K562 (cell line): Measurements from ENCODE around the gene C10orf90. TPM values are rescaled to one million over a fixed set of nuclear protein-coding genes. Genes with fewer than 3 reads are reported as not detected.

Source experiments
- ATAC-seq: fragments of 200-7000 bp; cut with Tn5 transposase; 3 replicates; pipeline ENCODE4 v1.9.1; 2020; ENCODE audit warnings: moderate library complexity
- BruUV-seq: library from RNA; stranded (reverse); fragments of 400-500 nt; replicated peaks from 2 replicates; lab custom pipeline; 2021; lab: Mats Ljungman, UMichigan
- CTCF ChIA-PET: fragments of 300-600 bp; formaldehyde crosslinking; extraction: SDS; loops from one replicate; lab custom pipeline; 2021; ENCODE audit warnings: low intra/inter-chr PET ratio; lab: Yijun Ruan, JAX
- POLR2A ChIA-PET: fragments of 300-600, 350-650 bp; sonication (Branson Sonifier 250); formaldehyde crosslinking; extraction: SDS; loops from one replicate; lab custom pipeline; 2021; ENCODE audit warnings: antibody characterized with exemption, inconsistent platforms; lab: Yijun Ruan, JAX
- DNase-seq, 4 experiments: peaks; one replicate each; pipeline versions ENCODE4 v3.0.0 to v3.0.0-alpha.2; 2011 to 2018; ENCODE audit warnings: low spot score in 3 of 4, mixed read lengths in 3 of 4; ENCODE audit errors: extremely low read depth in 1 of 4
- FAIRE-seq: peaks from 2 replicates; lab custom pipeline; 2011; peaks lifted over from hg19 to GRCh38; lab: Jason Lieb, UNC
- H2AFZ ChIP-seq: 2 replicates; pipeline ENCODE4 v1.6.0; 2011; ENCODE audit warnings: low read depth, low read length, control low read depth, inconsistent platforms
- H3K27ac ChIP-seq: fragments of 200-600 bp; 3 replicates; pipeline ENCODE4 v1.8.0; 2011; ENCODE audit warnings: low read depth, mild to moderate bottlenecking, control low read depth, inconsistent platforms, low read length, moderate library complexity, mixed read lengths; ENCODE audit errors: extremely low read depth
- H3K27me3 ChIP-seq, 2 experiments: fragments of 300-600 bp in 1 of 2; 2 replicates in 1 of 2; 3 replicates in 1 of 2; pipeline versions ENCODE4 v1.6.0 to v1.8.0; 2011; ENCODE audit warnings: inconsistent platforms in 2 of 2, low read length in 2 of 2, mild to moderate bottlenecking in 1 of 2, mixed read lengths in 1 of 2, moderate library complexity in 1 of 2; ENCODE audit not compliant: control insufficient read depth in 2 of 2, insufficient read depth in 2 of 2
- H3K36me3 ChIP-seq: fragments of 300-600 bp; 3 replicates; pipeline ENCODE4 v1.8.0; 2011; ENCODE audit warnings: mild to moderate bottlenecking, low read length, inconsistent platforms; ENCODE audit not compliant: control insufficient read depth, insufficient read depth
- H3K4me1 ChIP-seq, 2 experiments: fragments of 200-600 bp in 1 of 2; replicated peaks in 1 of 2; 2 replicates in 1 of 2; 3 replicates in 1 of 2; pipeline versions ENCODE4 v1.5.1 to v1.8.0; 2011; ENCODE audit warnings: inconsistent platforms in 2 of 2, low read length in 2 of 2, mild to moderate bottlenecking in 1 of 2, mixed read lengths in 1 of 2, moderate library complexity in 1 of 2; ENCODE audit not compliant: control insufficient read depth in 2 of 2, insufficient read depth in 2 of 2
- H3K4me2 ChIP-seq: 2 replicates; pipeline ENCODE4 v1.6.1; 2011; ENCODE audit warnings: low read length, control low read depth, inconsistent platforms, mixed read lengths; ENCODE audit not compliant: insufficient read depth
- H3K4me3 ChIP-seq: fragments of 200-600 bp; sonication (generic), shearing (Covaris generic); 2 replicates; pipeline ENCODE4 v1.5.1; 2016; ENCODE audit warnings: control low read depth, inconsistent platforms
- H3K79me2 ChIP-seq: fragments of 200-600 bp; 3 replicates; pipeline ENCODE4 v1.8.0; 2011; ENCODE audit warnings: low read length, inconsistent platforms; ENCODE audit not compliant: control insufficient read depth, insufficient read depth
- H3K9ac ChIP-seq, 2 experiments: 2 replicates each; pipeline versions ENCODE4 v1.6.0 to v1.6.1; 2011; ENCODE audit warnings: low read depth in 2 of 2, low read length in 2 of 2, control low read depth in 1 of 2, inconsistent platforms in 1 of 2, mild to moderate bottlenecking in 1 of 2, mixed read lengths in 1 of 2; ENCODE audit not compliant: insufficient read depth in 1 of 2
- H3K9me1 ChIP-seq: one replicate; pipeline ENCODE4 v1.6.0; 2011; ENCODE audit warnings: inconsistent platforms, mild to moderate bottlenecking, low read length, moderate library complexity; ENCODE audit not compliant: control insufficient read depth, insufficient read depth
- H3K9me3 ChIP-seq: replicated peaks from 2 replicates; pipeline ENCODE4 v1.5.1; 2011; ENCODE audit warnings: low read depth, low read length, inconsistent platforms; ENCODE audit not compliant: control insufficient read depth, insufficient read depth
- H4K20me1 ChIP-seq: replicated peaks from 2 replicates; pipeline ENCODE4 v1.6.1; 2011; ENCODE audit warnings: low read length, inconsistent platforms, mixed read lengths; ENCODE audit not compliant: control insufficient read depth, insufficient read depth
- ASH1L ChIP-seq: fragments of 450-650 bp; IDR thresholded peaks from 2 replicates; pipeline ENCODE4 v1.6.1; 2018; ENCODE audit warnings: borderline replicate concordance, mild to moderate bottlenecking, low read depth; ENCODE audit not compliant: partially characterized antibody
- CHD4 ChIP-seq: fragments of 200-600 bp; sonication (generic); IDR thresholded peaks from 3 replicates; pipeline ENCODE4 v1.6.1; 2012; ENCODE audit warnings: low read depth, mild to moderate bottlenecking, mixed read lengths, low read length, inconsistent platforms; ENCODE audit not compliant: insufficient read depth, insufficient replicate concordance, poor library complexity, severe bottlenecking
- DNMT1 ChIP-seq: fragments of 450-650 bp; IDR thresholded peaks from 2 replicates; pipeline ENCODE4 v1.6.1; 2016; ENCODE audit warnings: antibody characterized with exemption, mild to moderate bottlenecking
- FOXP1 ChIP-seq: sonication (generic); formaldehyde crosslinking; IDR thresholded peaks from 2 replicates; pipeline ENCODE4 v1.8.0; 2022; ENCODE audit warnings: mild to moderate bottlenecking, missing genetic modification reagents
- FUS ChIP-seq: fragments of 200-400 bp; formaldehyde crosslinking; optimal IDR thresholded peaks from 2 replicates; pipeline ENCODE3; 2017; ENCODE audit warnings: low read depth, low read length
- HMG20A ChIP-seq: fragments of 450-650 bp; formaldehyde crosslinking; conservative IDR thresholded peaks from 2 replicates; pipeline ENCODE4 v1.4.0; 2020; ENCODE audit warnings: mild to moderate bottlenecking, mixed read lengths
- HMGN3 ChIP-seq: IDR thresholded peaks from 2 replicates; pipeline ENCODE4 v1.6.1; 2011; ENCODE audit warnings: borderline replicate concordance, low read depth, mild to moderate bottlenecking, mixed read lengths, low read length; ENCODE audit not compliant: insufficient read length; ENCODE audit errors: extremely low read depth
- KAT2B ChIP-seq: IDR thresholded peaks from one replicate; pipeline ENCODE4 v1.6.1; 2012; ENCODE audit warnings: low read depth, mild to moderate bottlenecking, control low read depth, inconsistent platforms, low read length, moderate library complexity
- SMARCC2 ChIP-seq: fragments of 450-650 bp; IDR thresholded peaks from 2 replicates; pipeline ENCODE4 v1.6.1; 2017; ENCODE audit warnings: antibody characterized with exemption, moderate library complexity, mild to moderate bottlenecking, low read depth
- SRSF9 ChIP-seq: fragments of 200-400 bp; formaldehyde crosslinking; IDR thresholded peaks from 2 replicates; pipeline ENCODE4 v1.6.1; 2017; ENCODE audit warnings: low read depth, low read length, borderline replicate concordance
- TAF9B ChIP-seq: fragments of 450-650 bp; IDR thresholded peaks from 2 replicates; pipeline ENCODE4 v1.6.1; 2018; ENCODE audit warnings: mild to moderate bottlenecking; ENCODE audit not compliant: partially characterized antibody
- ZC3H4 ChIP-seq: sonication (generic); formaldehyde crosslinking; IDR thresholded peaks from 2 replicates; pipeline ENCODE4 v1.9.0; 2021; ENCODE audit warnings: missing genetic modification reagents, borderline replicate concordance
- whole genome bisulfite sequencing: fragments of 100-300 bp; shearing (Covaris generic); methylation state at CpG from one replicate; pipeline ENCODE4 v1.1.6; 2016; ENCODE audit warnings: low coverage, mixed read lengths; ENCODE audit not compliant: insufficient coverage; ENCODE audit errors: missing lambda C conversion rate; 5-methylcytosine and 5-hydroxymethylcytosine counted together
- in situ Hi-C: fragments of 300-500 bp; cut with MboI; formaldehyde crosslinking; loops from 4 replicates; pipeline ENCODE4 v1.15.0; 2018; ENCODE audit warnings: inconsistent platforms, mixed read lengths
- intact Hi-C: fragments of 100-400 bp; cut with micrococcal nuclease; formaldehyde crosslinking; loops from 2 replicates; pipeline ENCODE4 v1.14.2; 2022
- polyA plus RNA-seq, 8 experiments: library from polyadenylated mRNA; depleted of rRNA in 4 of 8; stranded (reverse) in 5 of 8; unstranded in 3 of 8; fragments of >200 nt; fragmentation: Nextera tagmentation in 2 of 8; fragmentation: Illumina TruSeq in 1 of 8; extraction: Ambion mirVana in 2 of 8; extraction: Trizol in 1 of 8; gene quantifications; 2 replicates each; pipeline versions ENCODE4 v1.2.1 to v1.2.3, GENCODE V29; 2011 to 2014; ENCODE audit warnings: inconsistent platforms in 1 of 8, missing spikeins in 1 of 8
- total RNA-seq, 7 experiments: library from RNA; depleted of rRNA in 6 of 7; stranded (reverse); fragments of >200 nt in 6 of 7; fragmentation: Illumina TruSeq in 2 of 7; extraction: Trizol in 2 of 7; gene quantifications; 2 replicates each; pipeline versions ENCODE4 v1.2.1 to v1.2.3, GENCODE V29; 2011 to 2021; ENCODE audit warnings: low replicate concordance in 1 of 7
- TF ChIP-seq, protein P1 (sequence below), 2 experiments: IDR thresholded peaks in 1 of 2; conservative IDR thresholded peaks in 1 of 2; 2 replicates each; pipeline ENCODE4 v1.6.1; 2016; ENCODE audit warnings: low read depth in 2 of 2, mild to moderate bottlenecking in 1 of 2, missing compliant biosample characterization in 1 of 2, missing genetic modification characterization in 1 of 2, moderate library complexity in 1 of 2

The C10orf90 gene
- total and polyA plus RNA-seq, 9 of the 15 experiments (the other 6 are each of a cell fraction or from before 2014, with no cell fraction given): not detected

DNA sequence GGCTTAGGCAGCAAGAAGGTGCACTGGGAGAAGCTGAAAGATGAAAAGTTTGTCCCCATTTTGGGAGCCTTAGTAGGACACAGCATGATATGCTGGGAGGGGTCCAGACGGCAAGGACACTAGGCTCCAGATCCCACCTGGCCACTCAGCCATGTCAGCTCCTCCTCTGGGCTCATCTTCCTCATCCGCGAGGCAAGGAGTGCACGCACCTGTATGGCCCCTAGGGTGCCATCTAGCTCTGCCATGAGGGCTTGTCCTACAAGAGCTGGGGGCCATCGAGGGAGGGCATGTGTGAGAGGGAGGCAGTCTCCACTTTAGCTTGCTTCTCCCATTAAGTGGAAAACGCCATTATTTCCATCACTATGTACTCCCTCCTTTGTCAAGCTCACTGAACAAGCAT is 146.0 kb downstream of the C10orf90 start (continued):
- TF ChIP-seq HMGN3: no peak
- TF ChIP-seq HMG20A: no peak
- TF ChIP-seq, protein P1, sequence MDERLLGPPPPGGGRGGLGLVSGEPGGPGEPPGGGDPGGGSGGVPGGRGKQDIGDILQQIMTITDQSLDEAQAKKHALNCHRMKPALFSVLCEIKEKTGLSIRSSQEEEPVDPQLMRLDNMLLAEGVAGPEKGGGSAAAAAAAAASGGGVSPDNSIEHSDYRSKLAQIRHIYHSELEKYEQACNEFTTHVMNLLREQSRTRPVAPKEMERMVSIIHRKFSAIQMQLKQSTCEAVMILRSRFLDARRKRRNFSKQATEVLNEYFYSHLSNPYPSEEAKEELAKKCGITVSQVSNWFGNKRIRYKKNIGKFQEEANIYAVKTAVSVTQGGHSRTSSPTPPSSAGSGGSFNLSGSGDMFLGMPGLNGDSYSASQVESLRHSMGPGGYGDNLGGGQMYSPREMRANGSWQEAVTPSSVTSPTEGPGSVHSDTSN (CRISPR knock-in tag; IDR thresholded peaks at IDR 0.05; ENCODE audit: low read depth): no peak
- TF ChIP-seq, protein P1 (tag; conservative IDR thresholded peaks at IDR 0.05; ENCODE audit: low read depth): no peak
- TF ChIP-seq, all 486 proteins: peak for 0

DNA sequence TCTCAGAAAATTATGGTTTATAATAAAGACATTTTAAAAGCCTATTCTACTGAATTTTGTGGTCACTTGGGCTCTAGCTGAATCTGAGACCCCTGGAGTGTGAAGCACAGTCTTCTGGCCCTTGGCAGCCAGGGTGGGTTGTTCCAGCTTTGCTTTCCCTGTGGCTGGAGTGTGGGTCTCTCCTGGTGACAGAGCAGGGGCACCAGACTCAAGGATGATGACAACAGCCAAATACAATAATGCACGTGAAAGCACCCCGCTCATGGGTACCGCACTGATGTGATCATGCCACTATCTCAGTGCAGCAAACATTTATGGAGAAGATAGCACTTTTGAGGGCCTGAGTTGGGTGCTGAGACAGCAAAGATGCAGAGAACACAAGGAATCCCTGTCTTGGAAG is 147.4 kb downstream of the C10orf90 start:
- no peaks in the 10 kb centered on the region for H3K36me3 ChIP-seq
- no peaks in the 10 kb centered on the region for H3K9me1 ChIP-seq
- H3K27me3 ChIP-seq: no peaks in the 10 kb centered on the region
- H3K4me1 ChIP-seq: no peaks in the 10 kb centered on the region
- ATAC-seq (no peak), FAIRE-seq (no peak), DNase-seq (no peak)
- H2AFZ ChIP-seq: no peak overlapping the region
- no peaks in the 10 kb centered on the region for H3K79me2 ChIP-seq
- H3K9ac ChIP-seq: no peak overlapping the region
- no peaks in the 10 kb centered on the region for H3K9me3 ChIP-seq
- no TSS peak for BruUV-seq
- H4K20me1 ChIP-seq: no peaks in the 10 kb centered on the region
- H3K4me2 ChIP-seq: no peak overlapping the region
- intact Hi-C loops: no loop called here
- H3K27ac ChIP-seq: no peak overlapping the region
- POLR2A ChIA-PET: no interaction called here
- CTCF ChIA-PET: no interaction called here
- in situ Hi-C loops: no loop called here
- no peak overlapping the region for H3K4me3 ChIP-seq
- WGBS: 0% methylated on average over 1 of the region's 3 CpGs
- TF ChIP-seq FOXP1 (CRISPR knock-in tag): no peak
- TF ChIP-seq CHD4: no peak
- TF ChIP-seq SRSF9: no peak
- TF ChIP-seq ASH1L: no peak
- TF ChIP-seq TAF9B: no peak
- no peak for TF ChIP-seq KAT2B
- TF ChIP-seq ZC3H4 (CRISPR knock-in tag): no peak
- no peak for TF ChIP-seq SMARCC2
- no peak for TF ChIP-seq DNMT1
- TF ChIP-seq FUS: no peak
